ENCODE data around the gene JOSD1.

Gene JOSD1

GRCh38 chr22:38700789-38701628 is at the start of gene JOSD1:
JOSD1 (minus strand) TSS chr22:38700943; CDS start chr22:38699987, 956 bp downstream.
- DNase-seq (ENCODE audit: low spot score) = peak; percentile 94

GRCh38 chr22:38750104-38750503 is 49.4 kb upstream of the JOSD1 start:
- DNase-seq (ENCODE audit: low spot score) = no peak

GRCh38 chr22:38748487-38749136 is 47.9 kb upstream of the JOSD1 start:
- no peak for DNase-seq (ENCODE audit: low spot score)

DNA sequence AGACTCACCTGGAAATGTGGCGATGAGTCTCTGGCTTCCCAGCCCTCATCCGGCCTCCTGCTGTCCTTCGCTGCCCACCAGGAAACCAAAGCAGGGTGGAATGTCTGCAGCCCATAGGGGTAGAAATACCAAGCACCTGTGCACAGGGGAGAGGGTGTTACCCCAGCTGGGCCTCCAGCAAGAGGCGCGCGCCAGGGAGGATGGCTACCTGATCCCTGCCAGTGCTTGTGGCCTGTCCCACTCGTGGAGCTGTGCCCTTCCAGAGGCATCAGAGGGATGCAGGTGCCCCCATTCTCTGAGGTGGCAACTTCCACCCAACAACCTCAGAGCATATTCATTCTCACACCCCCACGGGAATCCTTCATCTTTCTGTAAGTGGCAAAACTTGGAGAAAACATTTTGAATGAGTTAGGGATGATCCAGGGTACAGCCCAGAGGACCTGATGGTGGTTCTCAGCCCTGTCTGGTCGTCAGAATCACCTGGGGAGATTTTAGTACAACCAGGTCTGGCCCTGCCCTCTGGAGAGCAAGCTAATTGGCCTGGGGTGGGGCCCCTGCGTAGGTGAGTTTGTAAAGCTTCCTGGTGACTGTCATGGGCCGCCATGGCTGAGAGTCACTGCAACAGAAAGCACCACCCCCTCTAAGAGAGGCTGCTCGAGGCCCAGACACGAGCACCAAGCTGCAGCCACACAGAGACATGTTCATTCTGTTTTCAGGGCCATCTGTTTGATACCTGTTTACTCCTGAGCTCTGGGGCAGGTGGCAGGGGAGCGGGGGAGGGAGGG is 45.1 kb upstream of the JOSD1 start:
- DNase-seq (ENCODE audit: low spot score) = no peak

DNA sequence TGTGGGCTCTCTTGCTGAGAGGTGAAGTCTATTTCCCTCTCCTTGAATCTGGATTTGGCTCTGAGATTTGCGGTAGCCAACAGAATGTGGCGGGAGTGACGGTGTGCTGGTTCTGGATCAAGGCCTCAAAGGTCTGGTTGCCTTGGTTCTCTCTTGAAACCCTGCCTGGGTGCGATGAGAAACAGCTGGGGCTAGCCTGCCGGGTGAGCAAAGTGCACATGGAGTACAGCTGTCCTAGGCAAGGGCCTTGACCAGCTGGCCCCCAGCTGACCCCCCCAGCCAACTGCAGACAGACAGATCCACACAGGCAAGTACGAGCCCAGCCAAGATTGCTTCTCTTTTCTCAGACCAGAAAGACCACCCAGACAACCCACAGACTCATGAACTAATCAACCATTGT is 44.2 kb upstream of the JOSD1 start:
- DNase-seq (ENCODE audit: low spot score) = no peak

DNA sequence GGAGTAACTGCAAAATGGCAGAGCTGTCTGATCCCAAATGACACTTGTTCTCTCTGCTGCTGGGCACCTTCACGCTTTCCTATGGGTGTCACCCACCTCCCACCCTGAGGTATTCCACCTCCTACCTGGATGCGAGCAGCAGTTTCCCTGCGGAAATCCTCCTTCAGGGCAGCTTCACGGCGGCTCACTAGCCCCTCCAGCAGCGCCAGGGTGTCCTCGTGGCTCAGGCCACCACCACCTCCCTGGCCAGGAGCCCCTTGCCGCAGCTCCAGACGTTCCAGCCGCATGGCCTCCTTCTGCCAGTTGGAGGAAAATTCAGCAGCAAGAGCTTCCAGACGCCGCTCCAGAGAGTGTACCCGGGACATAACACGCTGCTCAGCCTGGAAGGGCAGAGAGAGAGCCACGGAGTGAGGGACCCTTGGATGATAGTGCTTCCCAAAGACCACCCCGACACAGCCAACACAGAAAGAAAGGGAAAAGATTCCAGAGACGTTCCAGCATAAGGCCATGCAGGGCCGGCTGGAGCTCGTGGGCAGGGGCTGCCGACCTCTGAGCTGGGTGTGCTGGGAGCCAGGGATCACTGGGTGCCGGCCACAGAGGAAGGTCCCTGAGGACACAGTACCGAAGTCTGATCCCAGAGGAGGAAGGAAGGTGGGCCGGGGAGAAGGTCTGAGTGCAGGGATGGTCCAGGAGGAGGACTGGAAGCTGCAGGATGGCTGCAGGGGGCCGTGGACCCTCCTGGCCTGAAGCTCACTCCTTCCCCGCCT is 41.6 kb upstream of the JOSD1 start:
- no peak for DNase-seq (ENCODE audit: low spot score)

GRCh38 chr22:38741576-38741975 is 40.8 kb upstream of the JOSD1 start:
- DNase-seq (ENCODE audit: low spot score) = no peak

GRCh38 chr22:38741166-38741565 is 40.4 kb upstream of the JOSD1 start:
- DNase-seq (ENCODE audit: low spot score) = no peak

- DNase-seq (ENCODE audit: low spot score) = no peak
Measured at GRCh38 chr22:38740754-38741153, 40.0 kb upstream of the JOSD1 start.

DNA sequence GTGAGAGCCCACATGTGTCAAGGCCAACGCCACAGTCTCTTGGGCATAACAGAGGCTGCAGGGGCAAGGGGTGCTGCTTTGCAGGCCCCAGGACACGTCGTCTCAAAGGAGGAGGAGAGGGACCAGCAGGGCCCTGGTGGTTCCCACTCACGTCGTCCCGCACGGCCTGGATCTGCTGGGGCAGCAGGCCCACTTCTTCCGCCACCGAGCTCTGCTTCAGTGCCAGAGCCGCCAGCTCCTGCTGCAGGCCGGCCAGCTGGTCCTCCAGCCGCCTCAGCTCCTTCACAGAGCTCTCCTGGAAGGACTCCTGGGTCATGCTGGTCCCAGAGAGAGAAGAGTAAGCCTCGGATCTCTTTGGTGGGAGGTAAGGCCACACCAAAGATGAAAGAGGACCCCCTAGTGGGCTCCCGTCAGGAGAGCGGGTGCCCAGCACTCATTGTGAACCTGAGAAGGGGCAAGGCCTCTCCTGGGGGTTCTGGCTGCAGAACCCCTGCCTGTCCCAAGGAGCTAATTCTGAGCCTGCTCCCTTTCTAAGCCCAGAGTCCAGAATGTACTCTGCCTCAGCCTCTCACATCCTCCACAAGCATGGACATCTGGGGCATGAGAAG is 39.5 kb upstream of the JOSD1 start:
- no peak for DNase-seq (ENCODE audit: low spot score)

- DNase-seq (ENCODE audit: low spot score) = no peak
Measured at GRCh38 chr22:38739300-38740055, 38.7 kb upstream of the JOSD1 start.

GRCh38 chr22:38738475-38739070 is 37.8 kb upstream of the JOSD1 start:
- no peak for DNase-seq (ENCODE audit: low spot score)

DNA sequence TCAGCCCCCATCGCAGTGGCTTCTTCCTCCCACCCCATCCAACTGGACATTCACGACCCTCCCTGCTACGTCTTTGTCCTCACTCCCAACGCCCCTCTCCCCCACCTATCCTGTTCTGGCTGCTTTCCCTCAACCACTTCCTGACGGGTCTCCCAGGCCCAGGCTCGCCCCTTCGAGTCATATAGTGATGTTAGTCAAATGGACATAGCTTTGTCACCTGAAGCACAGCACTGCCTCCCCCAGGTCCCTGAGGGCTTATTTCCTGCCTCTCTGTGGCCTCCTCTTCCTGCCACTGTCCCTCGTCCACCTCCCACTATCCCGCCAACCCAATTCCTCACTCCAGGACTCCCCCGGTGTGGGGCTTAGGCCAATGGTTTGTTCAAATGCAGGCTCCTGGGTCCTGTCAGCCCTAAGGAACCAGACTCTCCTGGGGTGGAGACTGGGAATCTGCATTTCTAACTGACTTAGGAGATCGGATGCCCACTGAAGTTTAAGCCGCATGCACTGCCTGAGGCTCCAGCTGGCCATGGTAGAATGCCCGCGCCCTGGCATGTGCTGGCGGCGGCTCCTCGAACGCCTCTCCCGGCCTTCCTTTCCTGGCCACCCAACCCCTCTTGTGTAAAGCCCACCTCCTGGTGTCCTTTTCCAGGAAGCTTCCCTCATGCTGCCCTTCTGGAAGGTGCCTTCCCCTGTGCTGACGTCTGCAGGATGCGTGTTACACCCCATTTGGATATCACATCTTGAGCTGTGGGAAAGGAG is 36.7 kb upstream of the JOSD1 start:
- DNase-seq (ENCODE audit: low spot score) = no peak

GRCh38 chr22:38736257-38736570 is 35.5 kb upstream of the JOSD1 start:
- DNase-seq (ENCODE audit: low spot score) = no peak

DNA sequence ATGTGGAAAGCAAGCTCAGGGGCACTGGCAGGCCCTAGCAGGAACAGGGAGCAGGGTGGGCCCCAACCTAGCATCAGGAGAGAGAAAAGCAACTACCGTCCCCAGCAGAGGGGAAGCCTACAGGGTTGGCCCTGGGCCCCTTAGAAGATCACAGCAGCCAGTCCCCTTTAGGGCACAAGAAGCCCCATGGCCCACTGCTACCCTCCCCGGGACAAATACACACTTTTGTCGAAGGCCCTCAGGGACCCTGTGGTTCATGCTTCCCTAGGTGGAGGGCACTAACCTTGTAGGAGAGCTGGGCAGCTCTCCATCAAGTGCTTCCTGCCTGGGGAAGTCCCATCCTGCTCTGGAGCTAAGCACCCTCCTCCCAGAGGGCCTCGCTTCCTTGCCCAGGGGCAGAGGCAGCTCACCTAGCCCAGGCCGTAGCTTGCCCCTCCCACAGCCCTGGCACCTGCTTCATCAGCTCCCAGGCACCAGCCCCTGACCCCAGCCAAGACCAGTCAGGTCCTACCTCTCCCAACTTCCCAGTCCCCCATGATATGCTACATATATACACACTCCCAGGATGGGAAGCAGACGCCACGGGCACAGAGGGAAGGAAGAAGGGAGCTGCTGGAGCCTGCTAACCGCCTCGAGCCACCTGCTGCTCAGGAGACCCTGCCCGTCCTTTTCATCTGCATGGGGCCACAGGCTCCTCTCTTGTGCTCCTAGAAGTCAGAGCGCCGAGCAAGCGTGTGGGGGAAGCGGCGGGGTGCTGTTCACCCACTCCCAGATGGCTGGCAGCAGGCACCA is 34.9 kb upstream of the JOSD1 start:
- no peak for DNase-seq (ENCODE audit: low spot score)

DNA sequence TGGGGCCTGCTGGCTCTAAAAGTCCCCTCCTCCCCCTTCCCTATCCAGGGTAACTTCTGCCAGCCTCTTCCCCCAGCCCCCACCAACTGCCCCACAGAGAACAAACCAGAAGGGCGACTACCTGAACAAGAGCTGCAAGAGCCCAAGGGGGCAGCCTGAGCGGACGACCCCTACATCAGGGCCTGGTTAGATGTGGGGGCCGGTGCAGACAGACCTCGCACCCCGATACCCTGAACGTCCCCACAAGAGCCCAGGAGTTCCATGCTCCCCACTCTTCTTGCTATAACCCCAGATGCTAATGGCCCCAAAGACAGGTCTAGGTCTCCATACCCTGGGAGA is 34.4 kb upstream of the JOSD1 start:
- DNase-seq (ENCODE audit: low spot score) = no peak

DNA sequence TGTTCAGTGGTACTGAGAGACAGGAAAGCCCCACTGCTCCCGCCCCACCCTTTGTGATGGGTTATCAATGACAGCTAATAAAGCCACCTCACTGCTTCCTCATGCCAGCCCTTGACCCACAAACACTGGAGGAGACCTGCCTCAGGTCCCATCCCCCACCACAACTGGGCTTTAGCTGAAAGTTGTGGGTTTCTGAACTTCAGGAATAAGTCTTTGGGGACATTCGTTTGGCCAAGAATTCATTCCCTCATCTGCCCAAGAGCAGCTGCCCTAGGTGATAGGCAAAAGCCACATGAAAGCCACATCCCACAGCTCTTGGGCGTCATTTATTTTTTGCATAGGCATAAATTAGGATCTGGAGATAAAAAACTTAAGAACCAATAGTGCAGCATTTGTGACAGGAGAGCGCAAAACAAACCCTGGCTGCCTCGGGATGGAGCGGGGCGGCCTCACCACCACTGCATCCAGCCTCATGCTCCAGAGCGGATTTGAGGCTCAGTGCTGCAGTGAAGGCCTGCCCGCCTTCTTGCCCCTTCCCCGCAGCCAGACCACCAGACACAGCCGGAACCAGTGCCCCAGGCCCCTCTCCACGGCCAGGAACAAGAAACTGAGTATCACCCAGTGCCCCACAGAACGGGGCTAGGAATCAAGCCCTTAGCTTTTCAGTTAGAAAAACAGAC is 33.8 kb upstream of the JOSD1 start:
- DNase-seq (ENCODE audit: low spot score) = no peak

DNA sequence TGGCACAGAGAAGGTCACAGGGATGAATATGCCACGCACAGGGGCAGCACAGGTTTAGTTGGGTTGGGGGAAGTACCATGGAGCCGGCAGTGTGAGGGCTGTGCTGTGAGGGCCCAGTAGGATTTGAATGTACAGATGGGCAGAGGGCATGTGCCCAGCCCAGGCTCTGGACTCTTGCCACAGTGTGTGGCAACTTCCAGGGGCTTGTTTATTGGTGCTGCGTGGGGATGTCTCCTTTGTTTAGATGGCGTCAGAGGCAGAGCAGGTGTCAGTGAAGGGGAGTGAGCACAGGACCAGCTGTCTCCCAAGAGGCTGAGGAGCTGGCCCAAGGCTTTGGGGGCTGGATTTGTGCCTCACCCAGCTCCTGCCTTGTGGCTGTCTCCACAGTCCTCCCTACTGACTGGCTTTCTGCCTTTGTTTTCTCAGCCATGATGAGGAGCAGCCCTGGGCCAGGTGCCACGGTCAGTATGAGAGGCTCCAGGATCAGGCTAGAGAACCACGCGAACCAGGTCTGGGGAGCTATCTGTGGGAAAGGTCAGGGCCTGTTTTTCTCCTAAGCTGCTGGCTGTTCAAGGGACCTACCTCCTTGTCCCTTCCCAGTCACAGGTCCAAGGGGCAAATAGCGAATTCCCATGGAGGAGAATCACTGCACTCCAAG is 33.1 kb upstream of the JOSD1 start:
- DNase-seq (ENCODE audit: low spot score) = no peak

Data from germinal center (tissue), 1 donor.